Neural progenitor cell (in vitro differentiated cells): ENCODE results near the gene TXNRD1.

ENCODE experiments used
- CTCF ChIP-seq: fragments of 200-600 bp; sonication (generic); IDR thresholded peaks from 2 replicates; pipeline ENCODE4 v1.5.1; 2017; ENCODE audit warnings: antibody characterized with exemption, mild to moderate bottlenecking
- EZH2 ChIP-seq: fragments of 200-600 bp; sonication (generic); IDR thresholded peaks from 2 replicates; pipeline ENCODE4 v1.6.1; 2017; ENCODE audit warnings: antibody characterized with exemption, mild to moderate bottlenecking, moderate library complexity

- TF ChIP-seq EZH2: no peak
- TF ChIP-seq CTCF: no peak
Measured at GRCh38 chr12:104314242-104314614, 98.6 kb downstream of the TXNRD1 start.
